Tibial artery (tissue), 4 donors: ENCODE measurements around the gene ZSCAN21.

ENCODE experiments used
- DNase-seq, 2 donors: peaks; one replicate each; pipeline ENCODE4 v3.0.0-alpha.2; 2019
- H3K27ac ChIP-seq, 2 donors: fragments of 200-600 bp; sonication (generic) in 1 of 2; 1 replicate in 1 of 2; 2 replicates in 1 of 2; pipeline ENCODE4 v1.5.1; 2018 to 2019; ENCODE audit warnings: mild to moderate bottlenecking in 1 of 2
- H3K27me3 ChIP-seq, 2 donors: fragments of 200-600 bp; sonication (generic) in 1 of 2; one replicate each; pipeline versions ENCODE4 v1.5.1 to v1.6.0; 2016 to 2019
- H3K36me3 ChIP-seq, 3 donors: fragments of 200-600 bp; sonication (generic) in 2 of 3; one replicate each; pipeline ENCODE4 v1.5.1; 2016 to 2019; ENCODE audit warnings: mild to moderate bottlenecking in 2 of 3
- H3K4me1 ChIP-seq, 4 donors: fragments of 200-600 bp; sonication (generic) in 2 of 4; 1 replicate in 3 of 4; 2 replicates in 1 of 4; pipeline ENCODE4 v1.5.1; 2016 to 2019
- H3K4me3 ChIP-seq, 2 donors: fragments of 200-600 bp; sonication (generic) in 1 of 2; 1 replicate in 1 of 2; 2 replicates in 1 of 2; pipeline ENCODE4 v1.5.1; 2018 to 2019; ENCODE audit warnings: mild to moderate bottlenecking in 2 of 2
- H3K9me3 ChIP-seq, 3 donors: fragments of 200-600 bp; sonication (generic) in 1 of 3; one replicate each; pipeline ENCODE4 v1.5.1; 2016 to 2019
- intact Hi-C: fragments of 100-400 bp; cut with DNase I; formaldehyde crosslinking; loops from one replicate; pipeline ENCODE4 v1.15.0; 2023; ENCODE audit warnings: low total_unique reads
- TF ChIP-seq, protein P1 (sequence below), 2 experiments: fragments of 200-600 bp in 1 of 2; fragments of 450-650 bp in 1 of 2; IDR thresholded peaks; one replicate each; pipeline ENCODE4 v1.5.1; 2017 to 2019; ENCODE audit warnings: antibody characterized with exemption in 2 of 2, mild to moderate bottlenecking in 1 of 2, moderate library complexity in 1 of 2

The ZSCAN21 gene

DNA sequence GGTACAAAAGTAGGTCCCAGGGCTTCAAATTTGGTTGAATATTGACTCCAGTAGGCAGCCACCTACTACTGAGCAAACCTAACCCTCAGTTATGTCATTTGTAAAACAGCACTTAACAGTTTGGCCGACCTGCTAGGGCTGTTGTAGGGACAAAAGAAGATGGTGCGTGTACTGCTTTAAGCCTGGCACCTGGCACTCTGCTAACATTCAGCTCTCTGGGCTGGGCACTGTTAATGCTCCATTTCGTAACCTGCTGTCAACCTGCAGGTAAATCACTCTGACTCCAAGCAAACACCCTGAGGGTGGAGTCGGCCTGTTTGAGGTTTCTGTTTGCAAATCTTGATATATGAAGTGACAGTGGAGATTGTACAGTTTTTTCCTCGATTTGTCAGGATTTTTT is 27.0 kb upstream of the ZSCAN21 start:
- H3K27me3 ChIP-seq: no peaks in the 10 kb centered on the region
- intact Hi-C loops: no loop called here
- no peaks in the 10 kb centered on the region for H3K9me3 ChIP-seq
- no peak overlapping the region for H3K4me3 ChIP-seq
- peak in 1 of 2 donors; percentile 15 for DNase-seq
- H3K27ac ChIP-seq: no peak overlapping the region
- peaks cover 38 to 63% (median 44%) of the 10 kb centered on the region in 3 donors for H3K36me3 ChIP-seq
- H3K4me1 ChIP-seq: peaks cover 0 to 18% (median 3%) of the 10 kb centered on the region in 4 donors
- TF ChIP-seq, protein P1, sequence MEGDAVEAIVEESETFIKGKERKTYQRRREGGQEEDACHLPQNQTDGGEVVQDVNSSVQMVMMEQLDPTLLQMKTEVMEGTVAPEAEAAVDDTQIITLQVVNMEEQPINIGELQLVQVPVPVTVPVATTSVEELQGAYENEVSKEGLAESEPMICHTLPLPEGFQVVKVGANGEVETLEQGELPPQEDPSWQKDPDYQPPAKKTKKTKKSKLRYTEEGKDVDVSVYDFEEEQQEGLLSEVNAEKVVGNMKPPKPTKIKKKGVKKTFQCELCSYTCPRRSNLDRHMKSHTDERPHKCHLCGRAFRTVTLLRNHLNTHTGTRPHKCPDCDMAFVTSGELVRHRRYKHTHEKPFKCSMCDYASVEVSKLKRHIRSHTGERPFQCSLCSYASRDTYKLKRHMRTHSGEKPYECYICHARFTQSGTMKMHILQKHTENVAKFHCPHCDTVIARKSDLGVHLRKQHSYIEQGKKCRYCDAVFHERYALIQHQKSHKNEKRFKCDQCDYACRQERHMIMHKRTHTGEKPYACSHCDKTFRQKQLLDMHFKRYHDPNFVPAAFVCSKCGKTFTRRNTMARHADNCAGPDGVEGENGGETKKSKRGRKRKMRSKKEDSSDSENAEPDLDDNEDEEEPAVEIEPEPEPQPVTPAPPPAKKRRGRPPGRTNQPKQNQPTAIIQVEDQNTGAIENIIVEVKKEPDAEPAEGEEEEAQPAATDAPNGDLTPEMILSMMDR (IDR thresholded peaks at IDR 0.05): no peak

DNA sequence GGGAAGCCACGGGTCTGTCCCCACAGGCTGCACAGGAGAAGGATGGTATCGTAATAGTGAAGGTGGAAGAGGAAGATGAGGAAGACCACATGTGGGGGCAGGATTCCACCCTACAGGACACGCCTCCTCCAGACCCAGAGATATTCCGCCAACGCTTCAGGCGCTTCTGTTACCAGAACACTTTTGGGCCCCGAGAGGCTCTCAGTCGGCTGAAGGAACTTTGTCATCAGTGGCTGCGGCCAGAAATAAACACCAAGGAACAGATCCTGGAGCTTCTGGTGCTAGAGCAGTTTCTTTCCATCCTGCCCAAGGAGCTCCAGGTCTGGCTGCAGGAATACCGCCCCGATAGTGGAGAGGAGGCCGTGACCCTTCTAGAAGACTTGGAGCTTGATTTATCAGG is 26.0 kb upstream of the ZSCAN21 start:
- intact Hi-C loops: no loop called here
- no peak overlapping the region for H3K27ac ChIP-seq
- TF ChIP-seq, protein P1 (IDR thresholded peaks at IDR 0.05): no peak
- H3K27me3 ChIP-seq: no peaks in the 10 kb centered on the region
- no peak overlapping the region for H3K4me3 ChIP-seq
- H3K4me1 ChIP-seq: peaks cover 0 to 16% (median 2%) of the 10 kb centered on the region in 4 donors
- peaks cover 38 to 72% (median 51%) of the 10 kb centered on the region in 3 donors for H3K36me3 ChIP-seq
- H3K9me3 ChIP-seq: no peaks in the 10 kb centered on the region
- DNase-seq: peak in 1 of 2 donors; percentile 53

DNA sequence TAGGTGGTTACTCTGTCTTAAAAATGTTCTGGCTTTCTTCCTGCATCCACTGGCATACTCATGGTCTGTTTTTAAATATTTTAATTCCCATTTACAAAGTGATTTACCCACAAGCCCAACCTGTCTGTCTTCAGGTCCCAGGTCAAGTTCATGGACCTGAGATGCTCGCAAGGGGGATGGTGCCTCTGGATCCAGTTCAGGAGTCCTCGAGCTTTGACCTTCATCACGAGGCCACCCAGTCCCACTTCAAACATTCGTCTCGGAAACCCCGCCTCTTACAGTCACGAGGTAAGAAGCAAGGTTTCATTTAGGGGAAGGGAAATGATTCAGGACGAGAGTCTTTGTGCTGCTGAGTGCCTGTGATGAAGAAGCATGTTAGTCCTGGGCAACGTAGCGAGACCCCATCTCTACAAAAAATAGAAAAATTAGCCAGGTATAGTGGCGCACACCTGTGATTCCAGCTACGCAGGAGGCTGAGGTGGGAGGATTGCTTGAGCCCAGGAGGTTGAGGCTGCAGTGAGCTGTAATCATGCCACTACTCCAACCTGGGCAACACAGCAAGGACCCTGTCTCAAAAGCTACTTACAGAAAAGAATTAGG is 25.5 kb upstream of the ZSCAN21 start:
- H3K27ac ChIP-seq: no peak overlapping the region
- no peaks in the 10 kb centered on the region for H3K27me3 ChIP-seq
- H3K9me3 ChIP-seq: no peaks in the 10 kb centered on the region
- peaks cover 38 to 69% (median 51%) of the 10 kb centered on the region in 3 donors for H3K36me3 ChIP-seq
- TF ChIP-seq, protein P1 (IDR thresholded peaks at IDR 0.05): no peak
- peaks cover 0 to 16% (median 2%) of the 10 kb centered on the region in 4 donors for H3K4me1 ChIP-seq
- no peak for DNase-seq
- H3K4me3 ChIP-seq: no peak overlapping the region
- intact Hi-C loops: no loop called here

- DNase-seq: peak in 1 of 2 donors; percentile 13
- H3K9me3 ChIP-seq: no peaks in the 10 kb centered on the region
- TF ChIP-seq, protein P1 (IDR thresholded peaks at IDR 0.05): no peak
- H3K4me1 ChIP-seq: peaks cover 0 to 5% (median 0%) of the 10 kb centered on the region in 4 donors
- H3K27me3 ChIP-seq: no peaks in the 10 kb centered on the region
- H3K27ac ChIP-seq: no peak overlapping the region
- peaks cover 67 to 93% (median 76%) of the 10 kb centered on the region in 3 donors for H3K36me3 ChIP-seq
- H3K4me3 ChIP-seq: no peak overlapping the region
- intact Hi-C loops: no loop called here
Measured at GRCh38 chr7:100027197-100027596, 22.4 kb upstream of the ZSCAN21 start.

DNA sequence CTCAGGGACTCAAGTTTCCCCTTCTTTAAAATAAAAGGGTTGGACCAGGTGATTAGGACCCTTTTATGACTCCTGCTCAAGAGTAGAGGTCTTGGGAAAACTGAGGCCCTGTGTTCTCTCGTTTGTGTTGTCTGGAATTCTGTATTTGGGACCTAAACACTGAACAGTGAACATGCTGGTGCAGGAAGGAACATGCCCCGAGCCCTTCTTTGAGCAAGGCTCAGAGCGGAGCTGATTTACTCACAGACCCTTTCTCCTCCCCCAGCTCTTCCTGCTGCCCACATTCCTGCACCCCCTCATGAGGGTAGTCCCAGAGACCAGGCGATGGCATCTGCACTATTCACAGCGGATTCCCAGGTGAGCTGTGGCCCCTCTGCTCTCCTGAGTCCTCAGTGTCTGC is 20.0 kb upstream of the ZSCAN21 start:
- Histone ChIP-seq H3K9me3 (no peaks in the 10 kb centered on the region), H3K27ac (no peak overlapping the region), H3K4me3 (no peak overlapping the region), H3K4me1 (no peaks in the 10 kb centered on the region), H3K27me3 (no peaks in the 10 kb centered on the region), H3K36me3 (peaks cover 78 to 95% (median 79%) of the 10 kb centered on the region in 3 donors)
- DNase-seq: no peak
- TF ChIP-seq, protein P1 (IDR thresholded peaks at IDR 0.05): no peak
- intact Hi-C loops: no loop called here
